SK-N-DZ (cell line): Measurements from ENCODE around the gene OCIAD1.
"Not testable (repeated sequence)": the region's sequence is repeated elsewhere in the genome, so short reads cannot be mapped to it uniquely, and the experiment has no call there.

Source experiments
- DNase-seq: peaks from one replicate; pipeline ENCODE4 v3.0.0-alpha.2; 2015; ENCODE audit warnings: low spot score

Gene OCIAD1

GRCh38 chr4:48816971-48817370 is 13.9 kb upstream of the OCIAD1 start:
- no peak for DNase-seq

DNA sequence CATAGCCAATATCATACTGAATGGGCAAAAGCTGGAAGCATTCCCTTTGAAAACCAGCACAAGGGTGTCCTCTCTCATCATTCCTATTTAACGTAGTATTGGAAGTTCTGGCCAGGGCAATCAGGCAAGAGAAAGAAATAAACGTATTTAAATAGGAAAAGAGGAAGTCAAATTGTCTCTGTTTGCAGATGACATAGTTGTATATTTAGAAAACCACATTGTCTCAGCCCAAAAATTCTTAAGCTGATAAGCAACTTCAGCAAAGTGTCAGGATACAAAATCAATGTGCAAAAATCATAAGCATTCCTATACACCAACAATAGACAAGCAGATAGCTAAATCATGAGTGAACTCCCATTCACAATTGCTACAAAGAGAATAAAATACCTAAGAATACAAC is 9.5 kb upstream of the OCIAD1 start:
- not testable (repeated sequence) for DNase-seq

DNA sequence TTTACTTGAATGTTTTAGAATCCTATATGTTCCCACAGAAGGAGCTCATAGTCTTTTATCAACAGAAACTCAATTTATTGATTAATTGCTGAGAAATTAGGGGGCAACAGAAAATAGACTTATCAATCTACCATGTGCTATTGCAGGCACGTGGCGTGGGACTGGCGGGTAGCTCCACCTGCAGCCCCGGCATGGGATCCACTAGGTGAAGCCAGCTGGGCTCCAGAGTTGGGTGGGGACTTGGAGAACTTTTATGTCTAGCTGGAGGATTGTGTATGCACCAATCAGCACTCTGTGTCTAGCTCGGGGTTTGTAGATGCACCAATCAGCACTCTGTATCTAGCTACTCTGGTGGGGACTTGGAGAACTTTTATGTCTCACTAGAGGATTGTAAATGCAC is 3.3 kb upstream of the OCIAD1 start:
- DNase-seq, result no peak

DNA sequence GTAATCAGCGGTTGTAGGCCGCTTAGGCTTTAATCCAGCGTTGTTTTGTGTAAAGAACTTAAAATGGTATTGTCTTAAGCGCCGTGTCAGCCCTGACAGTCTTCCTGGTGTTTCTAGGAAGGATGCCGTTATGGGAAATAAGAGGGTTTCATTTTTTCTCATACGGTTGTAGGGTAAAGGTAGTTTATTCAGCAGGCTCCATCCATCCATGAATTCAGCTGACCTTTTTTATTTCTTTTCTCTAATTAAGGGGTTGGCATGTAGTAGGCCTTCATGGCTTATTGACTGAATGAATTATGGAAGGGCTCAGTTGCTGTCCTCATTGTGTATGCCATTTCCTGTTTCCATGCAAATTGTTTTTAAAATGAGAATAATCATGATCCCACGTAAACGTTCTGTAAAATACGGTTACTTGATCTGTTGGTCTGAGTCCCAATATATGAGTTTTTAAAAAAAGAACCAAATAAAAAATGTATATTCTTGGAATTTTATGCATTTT is 693 bp downstream of the OCIAD1 start:
- no peak for DNase-seq

- no peak for DNase-seq
Observed at GRCh38 chr4:48832571-48832970, 1.7 kb downstream of the OCIAD1 start.

GRCh38 chr4:48836658-48837057 is 5.8 kb downstream of the OCIAD1 start:
- no peak for DNase-seq

GRCh38 chr4:48841045-48841827 is 10.3 kb downstream of the OCIAD1 start:
- DNase-seq, result no peak

- no peak for DNase-seq
Observed at GRCh38 chr4:48844843-48845242, 14.0 kb downstream of the OCIAD1 start.

DNA sequence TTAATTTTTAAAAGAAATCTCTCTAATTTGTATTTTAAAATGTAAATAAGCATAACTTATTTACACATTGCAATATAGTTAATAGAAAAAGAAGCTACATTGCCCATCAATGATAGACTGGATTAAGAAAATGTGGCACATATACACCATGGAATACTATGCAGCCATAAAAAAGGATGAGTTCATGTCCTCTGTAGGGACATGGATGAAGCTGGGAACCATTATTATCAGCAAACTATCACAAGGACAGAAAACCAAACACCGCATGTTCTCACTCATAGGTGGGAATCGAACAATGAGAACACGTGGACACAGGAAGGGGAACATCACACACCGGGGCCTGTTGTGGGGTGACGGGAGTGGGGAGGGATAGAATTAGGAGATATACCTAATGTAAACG is 17.9 kb downstream of the OCIAD1 start:
- not testable (repeated sequence) for DNase-seq

DNA sequence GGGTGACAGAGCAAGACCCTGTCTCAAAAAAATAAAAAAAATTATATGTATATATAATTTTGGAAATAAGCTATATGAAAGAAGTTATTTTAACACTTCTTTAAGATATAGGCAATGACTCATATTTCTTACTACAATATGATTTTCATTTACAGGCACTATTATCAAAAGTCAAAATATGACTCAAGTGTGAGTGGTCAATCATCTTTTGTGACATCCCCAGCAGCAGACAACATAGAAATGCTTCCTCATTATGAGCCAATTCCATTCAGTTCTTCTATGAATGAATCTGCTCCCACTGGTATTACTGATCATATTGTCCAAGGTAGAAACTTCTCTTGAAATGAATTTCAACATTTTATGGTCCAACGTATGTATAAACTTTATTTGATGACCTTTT is 20.8 kb downstream of the OCIAD1 start:
- no peak for DNase-seq

- no peak for DNase-seq
Observed at GRCh38 chr4:48853604-48854394, 22.9 kb downstream of the OCIAD1 start.

DNA sequence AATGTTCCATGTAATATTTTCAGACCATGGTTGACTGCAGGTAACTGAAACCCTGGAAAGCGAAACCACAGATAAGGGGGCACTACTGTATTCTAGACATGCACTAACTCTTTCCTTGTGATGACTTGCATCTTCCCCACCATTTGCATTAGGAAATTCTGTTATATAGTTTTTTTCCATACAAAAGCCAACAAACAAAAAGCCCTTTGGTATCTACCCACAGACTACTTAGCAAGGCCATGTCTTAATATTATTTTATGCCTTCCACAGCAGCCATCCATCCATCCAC is 23.5 kb downstream of the OCIAD1 start:
- no peak for DNase-seq

DNA sequence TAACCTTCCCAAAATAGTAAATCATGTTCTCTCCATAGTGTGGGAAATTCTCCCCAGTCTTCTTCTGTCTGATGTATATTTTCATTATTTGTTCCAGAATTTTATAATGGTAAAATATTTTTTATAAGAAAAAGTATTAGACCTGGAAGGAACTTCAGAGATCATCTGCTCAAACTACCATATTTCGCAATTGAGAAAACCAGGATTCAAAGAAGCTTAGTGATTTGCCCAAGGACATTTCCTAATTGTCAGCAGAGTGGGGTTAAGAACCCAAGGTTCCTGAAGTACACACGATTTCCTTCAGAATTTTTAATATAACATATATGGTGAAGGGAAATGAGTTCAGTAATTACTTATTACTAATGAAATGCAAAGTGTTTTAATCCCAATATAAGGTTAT is 24.1 kb downstream of the OCIAD1 start:
- DNase-seq, result no peak

- DNase-seq, result no peak
Observed at GRCh38 chr4:48858130-48858529, 27.2 kb downstream of the OCIAD1 start.

DNA sequence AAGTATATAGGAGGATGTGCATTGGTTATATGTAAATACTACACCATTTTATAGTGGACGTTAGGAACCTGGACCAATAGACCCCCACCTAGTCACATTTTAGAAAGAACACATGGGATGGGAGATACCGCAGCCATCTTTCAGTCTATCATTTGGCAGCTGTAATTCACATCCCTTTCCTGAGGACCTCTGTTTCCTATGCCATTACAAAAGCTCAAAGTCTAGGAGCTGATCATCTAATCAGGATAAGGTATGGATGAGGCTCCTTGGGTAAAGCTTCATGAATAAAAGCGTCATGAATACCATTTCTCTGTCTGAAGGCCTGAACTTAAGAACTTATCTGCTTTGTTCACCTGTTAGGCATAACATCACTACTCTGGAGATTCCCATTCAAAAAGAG is 31.1 kb downstream of the OCIAD1 start:
- DNase-seq, result no peak

DNA sequence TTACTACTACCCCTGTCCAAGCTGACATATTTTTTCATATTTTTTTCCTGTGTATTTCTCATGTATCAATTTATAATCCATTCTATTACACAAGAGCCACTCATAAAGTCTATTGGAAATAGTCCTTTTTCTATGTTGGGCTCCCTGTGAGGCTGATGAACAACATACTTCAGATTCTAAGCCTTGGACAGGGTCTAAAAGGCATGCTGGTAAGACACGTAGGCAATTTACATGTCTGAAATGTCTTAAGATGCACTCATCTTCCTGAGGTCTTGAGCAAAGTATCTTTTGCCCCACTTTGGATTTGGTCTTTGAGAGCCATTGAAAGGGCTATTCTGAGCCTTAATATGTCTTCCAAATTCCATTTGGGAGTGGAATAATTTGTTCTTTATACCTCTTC is 31.8 kb downstream of the OCIAD1 start:
- no peak for DNase-seq

DNA sequence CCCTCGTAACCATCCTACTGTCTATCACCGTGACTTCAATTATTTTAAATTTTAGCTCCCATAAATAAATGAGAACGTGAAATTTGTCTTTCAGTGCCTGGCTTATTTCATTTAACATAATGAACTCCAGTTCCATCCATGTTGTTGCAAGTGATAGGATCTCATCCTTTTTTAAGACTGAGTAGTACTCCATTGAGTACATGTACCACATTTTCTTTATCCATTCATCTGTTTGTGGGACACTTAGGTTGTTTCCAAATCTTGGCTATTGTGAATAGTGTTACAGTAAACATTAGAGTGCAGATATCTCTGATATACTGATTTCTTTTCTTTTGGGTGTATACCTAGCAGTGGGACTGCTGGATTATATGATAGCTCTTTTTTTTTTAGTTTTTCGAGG is 32.8 kb downstream of the OCIAD1 start:
- DNase-seq, result no peak

DNA sequence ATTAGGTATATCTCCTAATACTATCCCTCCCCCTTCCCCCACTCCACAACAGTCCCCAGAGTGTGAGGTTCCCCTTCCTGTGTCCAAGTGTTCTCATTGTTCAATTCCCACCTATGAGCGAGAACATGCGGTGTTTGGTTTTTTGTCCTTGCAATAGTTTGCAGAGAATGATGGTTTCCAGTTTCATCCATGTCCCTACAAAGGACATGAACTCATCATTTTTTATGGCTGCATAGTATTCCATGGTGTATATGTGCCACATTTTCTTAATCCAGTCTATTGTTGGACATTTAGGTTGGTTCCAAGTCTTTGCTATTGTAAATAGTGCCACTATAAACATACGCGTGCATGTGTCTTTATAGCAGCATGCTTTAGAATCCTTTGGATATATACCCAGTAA is 33.8 kb downstream of the OCIAD1 start:
- DNase-seq, result not testable (repeated sequence)

DNA sequence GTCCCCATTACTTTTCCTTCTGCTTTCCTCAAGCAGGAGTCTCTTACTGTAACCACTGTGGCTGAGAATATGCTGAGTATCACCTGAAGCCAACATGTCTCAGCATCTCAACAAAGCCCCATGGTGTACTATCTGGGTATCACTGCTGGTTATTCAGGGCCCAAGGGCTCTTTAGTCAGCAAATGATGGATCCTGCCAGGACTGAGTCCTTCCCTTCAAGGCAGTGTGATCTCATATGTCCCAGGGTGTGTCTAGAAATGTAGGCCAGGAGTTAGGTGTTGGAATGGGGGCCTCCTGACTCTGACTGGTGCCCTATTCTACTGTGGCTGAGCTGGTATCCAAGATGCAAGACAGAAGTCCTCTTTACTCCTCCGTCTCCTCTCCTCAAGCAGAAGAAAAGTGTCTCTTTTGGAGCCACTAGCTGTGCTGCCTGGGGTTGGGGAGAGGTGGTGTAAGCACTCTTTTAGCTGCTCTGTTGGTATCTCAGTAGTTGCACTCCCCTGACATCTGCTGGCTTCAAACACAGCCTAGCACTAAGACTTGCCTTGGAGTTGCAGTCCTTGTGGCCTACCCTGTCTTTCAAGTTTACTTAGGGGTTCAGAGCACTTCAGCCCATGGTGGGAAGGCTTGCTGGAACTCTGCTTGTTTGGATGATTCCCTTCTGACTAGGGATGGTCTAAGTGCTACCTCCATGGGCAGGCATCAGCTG is 47.1 kb downstream of the OCIAD1 start:
- DNase-seq, result no peak

- DNase-seq, result no peak
Observed at GRCh38 chr4:48879561-48880442, 48.9 kb downstream of the OCIAD1 start.

DNA sequence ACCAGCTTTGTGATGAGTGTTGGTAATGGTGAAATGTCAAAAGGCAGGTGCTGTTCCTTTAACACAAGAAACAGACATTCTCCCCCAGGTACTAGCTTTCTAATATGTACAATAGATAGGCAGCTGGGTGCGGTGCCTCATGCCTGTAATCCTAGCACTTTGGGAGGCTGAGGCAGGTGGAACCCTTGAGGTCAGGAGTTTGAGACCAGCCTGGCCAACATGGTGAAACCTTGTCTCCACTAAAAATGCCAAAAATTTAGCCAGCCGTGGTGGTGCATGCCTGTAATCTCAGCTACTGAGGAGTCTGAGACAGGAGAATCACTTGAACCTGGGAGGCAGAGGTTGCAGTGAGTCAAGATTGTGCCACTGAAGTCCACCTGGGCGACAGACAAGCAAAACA is 50.8 kb downstream of the OCIAD1 start:
- not testable (repeated sequence) for DNase-seq
